ENCODE measurements around the gene BRAF.
"Not testable (repeated sequence)": the region's sequence is repeated elsewhere in the genome, so short reads cannot be mapped to it uniquely, and the experiment has no call there.

Gene BRAF

DNA sequence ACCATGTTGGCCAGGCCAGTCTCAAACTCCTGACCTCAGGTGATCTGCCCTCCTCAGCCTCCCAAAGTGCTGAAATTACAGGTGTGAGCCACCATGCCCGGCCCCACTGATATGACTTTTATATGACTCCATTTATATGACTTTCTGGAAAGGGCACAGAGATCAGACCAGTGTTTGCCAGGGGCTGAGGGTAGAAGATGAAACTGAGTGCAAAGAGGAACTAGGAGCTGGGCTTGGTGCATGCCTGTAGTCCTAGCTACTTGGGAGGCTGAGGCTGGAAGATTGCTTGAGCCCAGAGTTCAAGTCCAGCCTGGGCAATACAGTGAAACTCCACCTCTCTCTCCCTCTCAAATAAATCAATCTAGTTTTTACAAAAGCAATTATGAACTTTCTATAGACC, 7.5 kb downstream of the BRAF start:
- no peak for DNase-seq

DNA sequence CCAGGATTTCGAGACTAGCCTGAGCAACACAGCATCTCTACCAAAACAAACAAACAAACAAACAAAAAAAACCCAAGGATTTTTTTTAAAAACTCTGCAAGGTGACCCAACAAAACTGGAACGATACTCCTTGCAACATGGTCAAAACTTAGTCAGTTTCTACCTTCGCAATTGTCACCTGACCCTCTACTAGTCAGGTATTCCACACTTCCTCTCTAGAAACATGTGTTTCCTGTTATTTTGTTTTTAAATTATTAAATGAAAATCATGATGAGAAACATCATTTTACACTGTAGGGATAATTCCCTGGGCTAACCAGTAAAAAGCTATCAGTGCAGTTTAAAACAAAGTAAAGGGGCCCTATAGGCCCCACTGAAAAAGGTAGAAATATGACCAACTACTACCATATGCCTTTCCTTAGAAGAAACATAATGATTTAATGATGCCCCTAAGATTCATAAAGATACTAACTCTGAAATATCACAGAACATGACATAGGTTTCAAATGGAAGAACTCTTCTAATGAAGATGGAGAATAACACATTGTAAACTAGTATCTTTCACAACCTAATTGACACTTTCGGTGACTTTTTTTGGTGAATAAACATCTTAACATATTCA, 8.7 kb downstream of the BRAF start:
- no peak for DNase-seq

DNA sequence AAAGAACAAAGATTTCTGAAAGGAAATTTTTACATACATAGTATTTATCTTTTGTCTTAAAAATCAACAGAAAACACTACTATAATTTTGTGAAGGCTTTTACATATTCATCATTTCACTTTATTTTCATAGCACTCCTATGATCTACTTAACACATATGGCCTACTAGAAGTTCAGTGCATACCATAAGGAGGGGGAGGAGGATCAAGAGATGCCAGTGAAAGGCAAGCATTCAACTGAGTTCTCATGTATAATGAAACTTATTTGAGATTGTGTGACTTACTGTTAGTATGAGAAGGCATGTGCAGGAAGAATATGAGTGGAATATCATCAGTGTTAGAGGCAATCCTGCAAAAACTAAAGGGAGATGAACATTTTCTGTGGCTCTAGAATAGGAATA, 10.6 kb downstream of the BRAF start:
- DNase-seq: no peak

DNA sequence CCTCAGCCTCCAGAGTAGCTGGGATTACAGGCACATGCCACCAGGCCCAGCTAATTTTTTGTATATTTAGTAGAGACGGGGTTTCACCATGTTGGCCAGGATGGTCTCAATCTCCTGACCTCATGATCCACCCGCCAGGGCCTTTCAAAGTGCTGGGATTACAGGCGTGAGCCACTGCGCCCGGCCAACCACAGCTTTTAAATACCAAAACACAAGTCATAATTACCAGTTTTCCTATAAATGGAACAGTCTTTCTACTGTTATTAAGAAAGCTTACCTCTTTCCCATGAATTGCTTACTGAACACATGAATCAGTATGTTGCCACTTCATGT, 11.2 kb downstream of the BRAF start:
- DNase-seq: not testable (repeated sequence)

DNA sequence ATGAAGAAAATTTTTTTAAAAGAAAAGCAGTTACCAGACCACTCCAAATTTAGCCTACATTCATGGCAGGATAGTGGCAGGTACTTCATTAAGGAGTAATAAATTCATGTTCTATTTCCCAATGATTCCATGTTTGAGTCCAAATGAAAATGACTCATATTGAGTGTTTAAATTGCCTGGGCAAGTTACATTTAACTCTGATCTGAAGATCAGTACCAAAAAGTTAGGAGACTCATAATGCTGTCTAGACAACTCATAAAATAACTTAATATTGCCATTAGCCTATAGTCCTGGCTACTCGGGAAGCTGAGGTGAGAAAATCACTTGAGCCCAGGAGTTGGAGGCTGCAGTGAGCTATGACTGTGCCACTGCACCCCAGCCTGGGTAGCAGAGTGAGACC, 13.0 kb downstream of the BRAF start:
- DNase-seq: no peak

DNA sequence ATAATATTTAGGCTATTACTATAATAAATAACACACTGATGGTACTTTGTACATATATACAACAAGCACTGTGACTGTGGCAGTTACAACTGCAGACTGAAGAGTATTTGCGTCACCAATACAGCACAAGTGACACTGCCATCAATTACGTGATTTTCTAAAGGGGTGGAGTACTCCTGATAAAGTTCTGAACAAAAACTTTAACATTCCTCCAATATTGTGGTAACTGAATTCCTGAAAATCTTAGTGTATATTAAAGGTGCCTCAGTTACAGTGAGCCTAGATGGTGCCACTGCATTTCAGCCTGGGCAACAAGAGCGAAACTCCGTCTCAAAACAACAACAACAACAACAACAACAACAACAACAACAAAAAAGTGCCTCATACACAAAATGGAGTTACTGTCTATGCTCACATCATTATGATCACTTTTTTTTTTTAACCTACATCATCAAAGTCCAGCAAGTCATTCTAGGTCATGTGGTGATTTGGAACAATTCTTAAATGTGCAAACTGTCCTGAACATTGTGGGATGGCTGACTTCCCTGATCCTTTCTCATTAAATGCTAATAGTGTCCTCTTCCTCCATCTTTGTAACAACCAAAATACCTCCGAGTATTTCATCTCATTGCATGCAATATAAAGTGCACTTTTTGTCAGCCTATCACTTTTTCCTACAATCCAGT, 15.1 kb downstream of the BRAF start:
- no peak for DNase-seq

DNA sequence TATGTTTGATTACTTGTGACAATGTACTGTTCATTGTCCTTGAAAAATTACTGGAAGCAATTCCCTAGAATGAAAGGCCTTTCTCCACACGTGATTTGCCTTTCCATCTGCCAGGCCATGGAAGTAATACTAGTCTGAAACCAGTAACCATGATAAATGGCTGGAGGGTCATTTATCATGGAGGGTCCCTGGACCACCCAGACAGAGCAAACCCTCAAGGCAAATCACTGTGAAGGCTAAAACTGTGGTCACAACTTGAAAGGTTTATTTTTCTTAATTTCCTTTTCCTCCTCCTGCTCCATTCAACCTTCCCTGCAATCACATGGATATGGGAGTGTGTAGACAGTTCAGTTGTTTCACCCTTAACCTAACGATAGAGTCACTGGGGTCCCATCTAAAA, 16.4 kb downstream of the BRAF start:
- DNase-seq: no peak

DNA sequence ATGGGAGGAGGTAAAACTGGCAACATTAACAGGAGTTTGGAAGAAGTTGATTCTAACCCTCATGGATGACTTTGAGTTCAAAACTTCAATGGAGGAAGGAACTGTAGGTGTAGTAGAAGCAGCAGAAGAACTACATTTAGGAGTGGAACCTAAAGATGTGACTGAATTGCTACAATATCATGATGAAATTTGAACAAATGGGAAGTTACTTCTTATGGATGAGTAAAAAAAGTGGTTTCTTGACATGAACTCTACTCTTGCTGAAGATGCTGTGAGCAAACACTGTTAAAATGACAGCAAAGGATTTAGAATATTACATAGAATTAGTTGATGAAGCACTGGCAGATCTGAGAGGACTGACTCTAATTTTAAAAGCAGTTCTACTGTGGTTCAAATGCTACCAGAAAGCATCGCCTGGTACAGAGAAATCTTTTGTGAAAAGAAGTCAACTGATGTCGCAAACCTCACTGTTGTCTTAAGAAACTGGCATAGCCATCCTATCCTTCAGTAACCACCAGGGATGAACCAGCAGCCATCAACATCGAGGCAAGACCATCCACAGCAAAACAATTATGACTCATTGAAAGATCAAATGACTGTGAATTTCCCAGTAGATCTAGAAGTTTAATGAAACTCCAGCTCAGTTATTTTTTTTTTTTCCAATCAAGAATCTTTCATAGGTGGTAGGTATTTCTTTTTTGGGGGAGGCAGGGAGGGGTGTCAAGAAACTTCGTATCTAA, 20.8 kb downstream of the BRAF start:
- no peak for DNase-seq

DNA sequence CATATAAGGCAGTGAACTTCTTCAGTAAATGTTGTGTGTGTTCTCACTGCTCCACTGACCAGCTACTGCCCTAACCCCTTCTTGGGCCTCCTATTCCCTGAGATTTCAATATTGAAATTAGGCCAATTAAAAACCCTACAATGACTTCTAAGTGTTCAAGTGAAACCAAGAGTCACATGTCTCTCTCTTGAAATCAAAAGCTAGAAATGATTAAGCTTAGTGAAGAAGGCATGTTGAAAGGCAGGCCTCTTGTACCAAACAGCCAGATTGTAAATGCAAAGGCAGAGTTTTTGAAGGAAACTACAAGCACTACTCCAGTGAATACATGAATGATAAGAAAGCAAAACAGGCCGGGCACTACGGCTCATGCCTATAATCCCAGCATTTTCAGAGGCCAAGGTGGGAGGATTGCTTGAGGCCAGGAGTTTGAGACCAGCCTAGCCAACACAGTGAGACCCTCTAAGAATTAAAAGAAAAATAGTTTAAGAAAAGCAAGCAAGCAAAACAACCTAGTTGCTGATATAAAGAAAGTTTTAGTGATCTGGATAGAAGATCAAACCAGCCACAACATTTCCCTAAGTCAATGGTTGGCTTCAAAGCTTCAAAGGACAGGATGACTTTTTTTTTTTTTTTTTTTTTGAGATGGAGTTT, 22.3 kb downstream of the BRAF start:
- DNase-seq: no peak

DNA sequence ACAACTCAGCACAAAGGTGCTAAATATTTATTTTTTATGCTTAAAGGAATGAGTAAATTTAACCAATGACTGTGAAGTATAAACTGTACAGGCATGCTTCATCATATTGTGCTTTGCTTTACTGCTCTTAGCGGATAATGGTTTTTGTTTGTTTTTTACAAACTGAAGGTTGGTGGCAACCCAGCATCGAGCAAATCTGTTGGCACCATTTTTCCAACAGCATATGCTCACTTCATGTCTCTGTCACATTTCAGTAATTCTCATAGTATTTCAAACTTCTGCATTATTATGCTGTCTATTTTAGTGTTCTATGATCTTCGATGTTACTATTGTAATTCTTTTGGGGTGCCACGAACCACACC, 22.8 kb downstream of the BRAF start:
- DNase-seq: no peak

DNA sequence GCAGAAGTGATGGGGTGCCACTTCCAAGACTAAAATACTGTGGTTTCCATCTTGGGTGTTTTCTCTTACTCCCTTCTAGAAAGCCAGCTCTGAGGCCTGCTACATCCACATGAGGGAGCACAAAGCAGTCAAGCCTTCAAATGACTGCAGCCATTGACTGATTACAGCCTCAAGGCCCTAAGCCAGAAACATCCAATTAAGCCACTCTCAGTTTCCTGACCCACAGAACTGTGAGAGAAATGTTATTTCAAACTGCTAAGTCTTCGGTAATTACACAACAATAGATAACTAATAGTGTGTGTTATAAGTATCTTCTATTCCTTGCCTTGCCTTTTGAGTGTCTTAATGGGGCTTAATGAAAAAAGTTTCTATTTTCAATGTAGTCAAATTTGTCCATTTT, 24.8 kb downstream of the BRAF start:
- no peak for DNase-seq

DNA sequence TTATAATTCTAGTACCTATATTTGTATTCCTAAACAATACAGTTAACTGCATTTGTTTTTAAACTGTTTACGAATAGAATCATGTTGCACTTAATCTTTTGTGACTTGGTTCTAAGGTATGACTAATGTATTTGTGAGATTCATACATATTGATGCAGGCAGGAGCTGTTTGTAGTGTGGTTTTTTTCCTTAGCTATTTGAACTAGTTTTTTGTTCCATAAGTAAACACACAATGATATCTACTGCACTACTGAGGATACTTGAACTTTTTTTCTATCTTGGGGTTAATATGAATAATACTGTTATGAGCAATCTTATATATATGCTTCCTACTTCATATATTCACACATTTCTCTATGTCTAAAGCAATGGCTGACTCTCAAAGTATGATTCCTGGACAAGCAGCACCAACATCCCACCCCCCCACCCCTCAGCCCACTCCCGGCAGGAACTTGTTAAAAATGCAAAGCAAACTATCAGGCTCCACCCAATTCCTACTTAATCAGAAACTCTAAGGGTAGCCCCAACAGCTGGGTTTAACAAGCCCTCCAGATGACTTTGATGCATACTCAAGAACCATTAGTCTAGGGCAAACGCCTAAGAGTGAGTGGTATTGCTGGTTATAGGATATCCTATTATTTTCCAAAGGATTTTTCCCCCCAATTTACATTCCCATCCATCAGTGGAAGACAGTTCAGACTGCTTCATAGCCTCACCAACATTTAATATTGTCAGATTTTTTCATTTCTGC, 25.8 kb downstream of the BRAF start:
- DNase-seq: no peak

DNA sequence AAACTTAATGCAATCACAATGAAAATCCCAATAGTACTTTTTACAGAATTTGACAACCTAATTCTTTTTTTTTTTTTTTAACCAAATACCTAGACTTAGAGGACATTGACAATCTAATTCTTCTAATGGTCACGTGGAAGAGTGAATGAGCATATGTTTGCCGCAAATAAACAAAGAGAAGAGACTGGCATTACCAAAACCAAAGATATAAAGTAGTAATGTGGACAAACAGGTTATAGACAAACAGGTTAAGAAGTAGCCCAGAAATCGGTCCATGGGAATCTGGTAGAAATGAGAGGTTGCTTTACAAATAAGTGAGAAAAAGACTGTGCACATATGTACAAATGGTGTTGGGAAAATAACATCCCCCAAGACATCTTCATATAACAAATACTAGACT, 27.7 kb downstream of the BRAF start:
- no peak for DNase-seq

DNA sequence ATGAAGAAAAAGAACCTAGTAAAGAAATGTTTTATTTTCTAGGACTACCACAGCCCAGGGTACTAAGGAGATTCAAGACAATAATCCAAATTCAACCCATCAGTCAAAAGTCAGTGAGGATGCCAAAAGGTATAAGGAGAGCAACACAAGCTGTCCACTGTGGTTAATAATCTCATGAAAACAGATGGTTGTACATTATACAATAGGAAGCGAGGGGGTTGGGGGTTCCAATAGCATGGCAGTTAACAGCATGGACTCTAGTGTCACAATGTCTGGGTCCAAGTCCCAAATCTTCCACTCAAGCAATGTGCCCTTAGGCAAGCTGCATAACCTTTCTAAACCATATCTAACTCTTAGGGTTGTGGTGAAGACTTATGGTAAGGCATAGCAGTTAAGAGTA, 35.1 kb downstream of the BRAF start:
- no peak for DNase-seq

DNA sequence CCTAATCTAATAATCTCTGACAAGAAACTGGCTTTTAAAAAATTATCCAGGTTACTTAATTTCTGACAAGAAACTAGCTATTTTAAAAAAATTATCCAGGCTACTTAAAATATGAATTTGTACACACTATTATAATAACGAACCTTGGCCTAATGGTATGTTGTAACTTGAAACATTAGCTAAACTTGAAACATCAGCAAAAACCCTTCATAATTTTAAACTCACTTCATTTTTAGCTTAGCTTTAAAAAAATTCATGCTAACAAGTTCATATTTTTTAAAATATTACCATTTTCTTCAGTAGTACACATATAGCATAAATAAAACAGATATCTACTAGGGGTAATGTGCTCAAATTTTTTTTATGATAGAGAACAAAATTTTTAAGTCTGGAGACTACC, 35.6 kb downstream of the BRAF start:
- no peak for DNase-seq

DNA sequence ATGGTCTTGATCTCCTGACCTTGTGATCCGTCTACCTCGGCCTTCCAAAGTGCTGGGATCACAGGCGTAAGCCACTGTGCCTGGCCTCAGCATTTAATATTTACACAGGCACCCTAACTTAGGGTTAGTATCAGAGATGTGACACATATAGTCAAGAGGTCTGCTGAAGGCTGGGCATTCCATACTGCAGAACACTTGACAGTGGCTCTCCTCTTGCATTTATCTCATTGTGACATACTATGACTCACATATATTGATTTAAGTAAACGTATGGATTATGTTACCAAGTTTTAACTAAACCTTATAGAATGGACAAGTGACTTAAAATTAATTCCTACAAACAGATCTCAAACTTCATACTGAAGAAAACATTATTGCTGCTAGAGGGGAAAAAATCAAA, 36.6 kb downstream of the BRAF start:
- DNase-seq: no peak

DNA sequence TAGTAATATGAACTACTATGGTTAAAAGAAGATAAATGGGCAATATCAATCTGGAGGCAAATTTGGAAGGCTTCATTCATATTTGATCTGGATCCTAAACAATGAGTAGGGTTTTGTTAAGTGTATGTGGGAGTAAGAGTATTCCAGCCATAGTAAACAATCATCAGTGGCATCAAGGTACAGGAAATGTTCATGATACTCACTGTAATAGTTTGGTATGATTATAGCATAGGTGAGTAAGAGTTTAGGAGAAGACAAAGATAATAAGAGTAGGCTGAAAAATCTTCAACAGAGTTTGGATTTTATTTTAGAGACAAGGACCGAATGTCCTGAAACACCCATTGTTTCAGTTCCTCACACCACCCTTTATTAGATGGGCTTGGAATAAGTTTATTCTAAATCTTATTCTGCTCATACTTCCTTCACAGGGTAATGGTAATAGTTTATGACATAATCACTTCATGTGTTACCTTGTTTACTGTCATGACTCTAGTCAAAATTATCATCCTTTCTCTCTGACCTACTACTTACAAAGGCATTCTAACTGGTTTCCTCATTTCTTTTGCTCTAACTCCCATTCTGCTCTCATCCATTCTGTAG, 38.9 kb downstream of the BRAF start:
- DNase-seq: no peak

DNA sequence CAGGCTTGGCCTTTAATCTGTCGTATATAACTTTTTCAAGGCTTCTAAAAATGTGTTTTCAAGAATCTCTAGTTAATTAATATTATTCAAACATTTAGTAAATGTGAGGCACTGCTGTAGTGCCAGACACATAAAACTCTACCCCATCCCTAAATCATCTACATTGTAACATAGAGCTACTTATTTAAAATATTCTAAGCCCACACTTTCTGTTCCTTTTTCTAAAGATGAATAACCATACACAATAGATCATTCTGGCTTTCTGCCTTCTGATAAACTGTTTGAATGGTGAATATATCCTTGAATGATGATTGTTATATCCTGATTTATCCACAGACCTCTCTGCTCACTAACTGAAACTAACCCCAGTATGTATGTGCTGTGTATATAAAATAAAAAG, 41.4 kb downstream of the BRAF start:
- DNase-seq: no peak

DNA sequence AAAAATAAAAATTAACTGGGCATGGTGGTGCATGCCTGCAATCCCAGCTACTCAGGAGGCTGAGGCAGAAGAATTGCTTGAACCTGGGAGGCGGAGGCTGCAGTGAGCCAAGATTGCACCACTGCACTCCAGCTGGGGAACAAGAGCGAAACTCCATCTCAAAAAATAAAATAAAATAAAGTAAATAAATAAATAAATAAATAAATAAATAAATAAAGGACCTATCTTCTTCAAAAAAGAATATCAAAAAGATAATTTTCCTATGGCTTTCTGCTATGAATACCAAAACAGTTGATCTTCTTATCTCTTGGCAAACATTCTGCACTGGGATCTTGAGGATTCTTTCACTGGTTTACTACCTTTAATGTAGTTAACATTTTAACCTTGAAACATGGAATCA, 41.9 kb downstream of the BRAF start:
- DNase-seq: not testable (repeated sequence)

DNA sequence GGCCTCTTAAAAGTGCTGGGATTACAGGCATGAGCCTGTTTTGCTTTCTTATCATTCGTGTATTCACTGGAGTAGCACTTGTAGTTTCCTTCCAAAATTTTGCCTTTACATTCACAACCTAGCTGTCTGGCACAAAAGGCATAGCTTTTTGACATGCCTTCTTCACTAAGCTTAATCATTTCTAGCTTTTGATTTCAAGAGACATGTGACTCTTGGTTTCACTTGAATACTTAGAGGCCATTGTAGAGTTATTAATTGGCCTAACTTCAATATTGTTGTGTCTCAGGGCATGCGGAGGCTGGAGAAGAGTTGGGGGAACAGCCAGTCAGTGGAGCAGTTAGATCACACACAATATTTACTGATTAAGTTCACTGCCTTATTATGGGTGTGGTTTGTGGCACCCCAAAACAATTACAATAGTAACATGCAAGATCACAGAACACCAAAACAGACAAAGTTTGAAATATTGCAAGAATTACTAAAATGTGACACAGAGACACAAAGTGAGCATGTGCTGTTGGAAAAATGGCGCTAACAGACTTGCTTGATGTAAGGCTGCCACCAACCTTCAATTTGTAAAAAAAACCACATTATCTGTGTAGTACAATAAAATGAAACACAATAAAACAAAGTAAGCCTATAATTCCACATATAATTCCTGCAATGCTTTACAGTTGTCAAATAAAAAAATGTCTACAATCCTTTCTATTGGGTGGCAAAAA, 43.1 kb downstream of the BRAF start:
- DNase-seq: no peak

DNA sequence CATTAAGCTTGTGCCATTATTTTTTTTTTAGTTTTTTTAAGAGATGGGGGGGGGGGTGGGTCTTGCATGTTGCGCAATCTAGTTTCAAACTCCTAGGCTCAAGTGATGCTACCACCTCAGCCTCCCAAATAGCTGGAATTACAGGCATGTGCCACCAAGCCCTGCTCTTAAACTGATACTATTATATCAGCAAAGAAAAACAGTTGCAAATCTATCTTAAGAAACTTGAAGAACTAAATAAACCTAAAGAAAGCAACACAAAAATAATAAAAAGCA, 47.5 kb downstream of the BRAF start:
- DNase-seq: no peak

DNA sequence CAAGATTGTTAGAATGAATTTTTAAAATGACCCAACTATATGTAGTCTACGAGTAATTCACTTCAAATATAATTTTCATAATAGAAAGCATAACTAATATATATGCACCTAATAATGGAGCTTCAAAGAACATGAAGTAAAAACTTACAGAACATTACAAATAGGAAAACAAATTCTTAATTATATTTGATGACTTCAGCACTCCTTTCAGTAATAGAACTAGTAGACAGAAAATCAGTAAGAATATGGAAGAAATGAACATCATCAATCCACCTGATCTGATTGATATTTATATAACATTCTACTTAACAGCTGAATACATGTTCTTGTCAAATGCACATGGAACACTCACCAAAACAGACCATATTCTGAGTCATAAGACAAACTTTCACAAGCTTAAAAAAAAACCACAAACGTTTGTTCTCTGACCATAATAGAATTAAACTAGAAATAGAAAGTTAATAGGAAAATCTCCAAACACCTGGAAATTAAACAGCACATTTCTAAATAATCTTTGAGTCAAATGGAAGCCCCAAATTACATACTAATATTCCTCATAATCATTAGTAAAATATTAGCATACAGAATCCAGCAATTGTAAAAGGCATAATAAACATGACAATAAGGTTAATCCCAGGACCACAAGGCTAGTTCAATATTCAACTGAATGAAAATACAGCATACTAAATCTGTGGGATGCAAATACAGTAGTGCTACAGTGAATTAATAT, 48.0 kb downstream of the BRAF start:
- no peak for DNase-seq

Measured in stimulated activated CD4-positive, alpha-beta T cell treated with anti-CD3 and anti-CD28 coated beads, Interleukin-1b, Interleukin-23, amount 100 ng/mL, for 48 hours (primary cell).